HepG2 (cell line): ENCODE results near the gene CABP4. TPM values are rescaled to one million over a fixed set of nuclear protein-coding genes. Genes with fewer than 3 reads are reported as not detected.
A peak's percentile ranks its signal among the peaks of the same experiment; 100 is the strongest.

ENCODE experiments used
- BRF2 ChIP-seq: sonication (generic); formaldehyde crosslinking; IDR thresholded peaks from 2 replicates; pipeline ENCODE4 v1.8.1; 2022; ENCODE audit warnings: mild to moderate bottlenecking, missing genetic modification reagents
- CCAR2 ChIP-seq: fragments of 200-400 bp; formaldehyde crosslinking; optimal IDR thresholded peaks from 2 replicates; pipeline ENCODE3; 2018; ENCODE audit warnings: low read depth, mild to moderate bottlenecking, low read length, moderate library complexity
- DR1 ChIP-seq: sonication (generic); formaldehyde crosslinking; IDR thresholded peaks from 2 replicates; pipeline ENCODE4 v1.8.0; 2021; ENCODE audit warnings: mild to moderate bottlenecking, missing genetic modification reagents, inconsistent platforms
- HNF1A ChIP-seq, 2 experiments: sonication (generic) in 1 of 2; formaldehyde crosslinking in 1 of 2; IDR thresholded peaks; 2 replicates each; pipeline versions ENCODE4 v1.4.0 to v1.6.1; 2016 to 2020; ENCODE audit warnings: borderline replicate concordance in 1 of 2, low read depth in 1 of 2, mild to moderate bottlenecking in 1 of 2, missing genetic modification reagents in 1 of 2
- KLF11 ChIP-seq: IDR thresholded peaks from 2 replicates; pipeline ENCODE4 v1.6.1; 2016; ENCODE audit warnings: missing compliant biosample characterization
- KLF13 ChIP-seq: sonication (generic); formaldehyde crosslinking; IDR thresholded peaks from 2 replicates; pipeline ENCODE4 v1.4.0; 2020; ENCODE audit warnings: mild to moderate bottlenecking, missing genetic modification reagents
- MED1 ChIP-seq: sonication (generic); formaldehyde crosslinking; IDR thresholded peaks from 2 replicates; pipeline ENCODE4 v1.4.0; 2020; ENCODE audit warnings: missing genetic modification reagents
- PHF20 ChIP-seq: sonication (generic); formaldehyde crosslinking; IDR thresholded peaks from 2 replicates; pipeline ENCODE4 v1.5.0; 2020; ENCODE audit warnings: mild to moderate bottlenecking, missing genetic modification reagents
- PRMT3 ChIP-seq: sonication (generic); formaldehyde crosslinking; IDR thresholded peaks from 2 replicates; pipeline ENCODE4 v1.8.1; 2022; ENCODE audit warnings: low read depth, mild to moderate bottlenecking, moderate library complexity, missing genetic modification reagents, borderline replicate concordance
- RBAK ChIP-seq: sonication (generic); formaldehyde crosslinking; IDR thresholded peaks from 2 replicates; pipeline ENCODE4 v1.5.1; 2020; ENCODE audit warnings: mild to moderate bottlenecking, missing genetic modification reagents
- SNAI1 ChIP-seq: sonication (generic); formaldehyde crosslinking; IDR thresholded peaks from 2 replicates; pipeline ENCODE4 v1.5.0; 2020; ENCODE audit warnings: mild to moderate bottlenecking, missing genetic modification reagents, borderline replicate concordance
- SNRNP70 ChIP-seq: fragments of 200-400 bp; formaldehyde crosslinking; IDR thresholded peaks from 2 replicates; pipeline ENCODE4 v1.6.1; 2017; ENCODE audit warnings: mild to moderate bottlenecking, low read depth, low read length, moderate library complexity
- SP4 ChIP-seq: sonication (generic); formaldehyde crosslinking; IDR thresholded peaks from 2 replicates; pipeline ENCODE4 v1.8.1; 2023; ENCODE audit warnings: mild to moderate bottlenecking, missing genetic modification reagents
- THAP9 ChIP-seq: sonication (generic); formaldehyde crosslinking; IDR thresholded peaks from 2 replicates; pipeline ENCODE4; 2020; ENCODE audit warnings: missing genetic modification reagents, mild to moderate bottlenecking, borderline replicate concordance
- ZBTB14 ChIP-seq: sonication (generic); formaldehyde crosslinking; IDR thresholded peaks from 2 replicates; pipeline ENCODE4 v1.4.0; 2020; ENCODE audit warnings: missing genetic modification reagents
- ZFP1 ChIP-seq: IDR thresholded peaks from 2 replicates; pipeline ENCODE4 v1.6.1; 2016
- ZNF317 ChIP-seq: sonication (generic); formaldehyde crosslinking; IDR thresholded peaks from 2 replicates; pipeline ENCODE4 v1.5.0; 2020; ENCODE audit warnings: mild to moderate bottlenecking, missing genetic modification reagents
- ZNF446 ChIP-seq: sonication (generic); formaldehyde crosslinking; IDR thresholded peaks from 2 replicates; pipeline ENCODE4 v1.5.0; 2020; ENCODE audit warnings: mild to moderate bottlenecking, missing genetic modification reagents
- ZNF547 ChIP-seq: sonication (generic); formaldehyde crosslinking; IDR thresholded peaks from 2 replicates; pipeline ENCODE4 v1.5.1; 2020; ENCODE audit warnings: mild to moderate bottlenecking, missing genetic modification reagents
- ZNF781 ChIP-seq: sonication (generic); formaldehyde crosslinking; IDR thresholded peaks from 2 replicates; pipeline ENCODE4 v1.5.1; 2020; ENCODE audit warnings: borderline replicate concordance, mild to moderate bottlenecking, missing genetic modification reagents; ENCODE audit errors: not compliant biosample characterization
- polyA plus RNA-seq, 8 experiments: library from polyadenylated mRNA; depleted of rRNA in 3 of 8; stranded (reverse) in 7 of 8; unstranded in 1 of 8; fragments of >200 nt; fragmentation: Illumina TruSeq in 4 of 8; extraction: Trizol in 4 of 8; gene quantifications; 2 replicates each; pipeline versions ENCODE4 v1.2.1 to v1.2.3, GENCODE V29; 2011 to 2016; ENCODE audit warnings: low read depth in 4 of 8, missing spikeins in 1 of 8, mixed read lengths in 1 of 8; ENCODE audit not compliant: insufficient read depth in 1 of 8
- total RNA-seq, 5 experiments: library from RNA; depleted of rRNA; stranded (reverse); fragments of >200 nt; fragmentation: Illumina TruSeq; extraction: Trizol; gene quantifications; 2 replicates each; pipeline ENCODE4 v1.2.3, GENCODE V29; 2016; ENCODE audit warnings: low read depth in 1 of 5

CABP4 gene
- total and polyA plus RNA-seq, 2 of the 13 experiments (the other 11 are each of a cell fraction or from before 2014, with no cell fraction given), result not detected

GRCh38 chr11:67420646-67421429, 34.3 kb upstream of the CABP4 start (continued):
- TF ChIP-seq ZNF781 (CRISPR knock-in tag) (no peak), BRF2 (no peak), PHF20 (CRISPR knock-in tag) (no peak), MED1 (CRISPR knock-in tag) (no peak), ZNF547 (peak; percentile 39; the same call in 1 of the 2 replicates), ZFP1 (no peak), ZNF317 (CRISPR knock-in tag) (no peak), ZNF446 (CRISPR knock-in tag) (peak; percentile 77; the same call in 1 of the 2 replicates), DR1 (0 out of 2 replicates have a peak, but pooled peaks have one; percentile 63), SNRNP70 (no peak), ZBTB14 (CRISPR knock-in tag) (no peak), PRMT3 (0 out of 2 replicates have a peak, but pooled peaks have one; percentile 40), KLF13 (CRISPR knock-in tag) (no peak), SP4 (peak; percentile 98), KLF11 (CRISPR knock-in tag) (no peak), SNAI1 (no peak), THAP9 (CRISPR knock-in tag) (no peak), CCAR2 (no peak), RBAK (CRISPR knock-in tag) (no peak), HNF1A (IDR thresholded peaks at IDR 0.05; ENCODE audit: low read depth) (no peak), HNF1A (CRISPR knock-in tag; IDR thresholded peaks at IDR 0.05; ENCODE audit: borderline replicate concordance) (no peak; the same call in 1 of the 2 replicates)
